ENCODE data around the gene PHF21B.

DNA sequence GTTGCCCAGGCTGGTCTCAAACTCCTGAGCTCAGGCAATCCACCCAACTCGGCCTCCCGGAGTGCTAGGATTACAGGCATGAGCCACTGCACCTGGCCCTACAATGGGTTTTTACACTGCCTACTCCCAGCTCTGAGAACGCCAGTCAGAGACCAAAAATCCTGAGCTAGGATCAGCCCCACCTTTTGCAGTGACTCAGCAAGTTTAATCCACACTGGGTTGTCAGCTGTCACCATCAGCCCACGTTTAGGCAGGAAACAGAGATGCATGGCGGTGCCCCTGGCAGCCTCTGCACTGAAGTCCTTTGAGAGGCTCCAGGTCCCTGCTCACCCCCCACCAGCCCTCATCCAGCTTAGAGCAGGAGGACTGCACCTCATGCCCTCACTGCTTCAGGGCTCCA lies 139.8 kb downstream of the PHF21B start:
- TF ChIP-seq POLR2A (IDR thresholded peaks at IDR 0.05; ENCODE audit: low read depth, low read length) (no peak), POLR2AphosphoS5 (IDR thresholded peaks at IDR 0.05; ENCODE audit: low read depth, low read length) (no peak), TAF1 (IDR thresholded peaks at IDR 0.05; ENCODE audit: low read depth, low read length) (no peak)
